Gastroesophageal sphincter (tissue), 4 donors: Measurements from ENCODE around the gene CCSER2. TPM values are rescaled to one million over a fixed set of nuclear protein-coding genes. Genes with fewer than 3 reads are reported as not detected.

Experiments used
- ATAC-seq: fragments of 150-250 bp; one replicate; pipeline ENCODE4 v1.9.1; 2016; ENCODE audit warnings: mild to moderate bottlenecking, moderate library complexity
- H3K27ac ChIP-seq, 4 donors: fragments of 200-600 bp; sonication (generic) in 3 of 4; 1 replicate in 3 of 4; 2 replicates in 1 of 4; pipeline ENCODE4 v1.5.1; 2016 to 2019
- H3K27me3 ChIP-seq: fragments of 200-600 bp; sonication (generic); one replicate; pipeline ENCODE4 v1.5.1; 2019
- H3K36me3 ChIP-seq, 2 donors: fragments of 200-600 bp; sonication (generic); one replicate each; pipeline ENCODE4 v1.5.1; 2019; ENCODE audit warnings: control low read depth in 1 of 2
- H3K4me1 ChIP-seq, 3 donors: fragments of 200-600 bp; sonication (generic); 1 replicate in 2 of 3; 2 replicates in 1 of 3; pipeline ENCODE4 v1.5.1; 2016 to 2019; ENCODE audit warnings: control low read depth in 2 of 3
- H3K4me3 ChIP-seq, 2 donors: fragments of 200-600 bp; sonication (generic); one replicate each; pipeline ENCODE4 v1.5.1; 2019; ENCODE audit warnings: mild to moderate bottlenecking in 1 of 2, moderate library complexity in 1 of 2
- H3K9me3 ChIP-seq, 3 donors: fragments of 200-600 bp; sonication (generic); one replicate each; pipeline ENCODE4 v1.5.1; 2017 to 2019; ENCODE audit warnings: control low read depth in 2 of 3
- CTCF ChIP-seq, 4 experiments: fragments of 200-600 bp in 2 of 4; fragments of 450-650 bp in 2 of 4; sonication (generic) in 1 of 4; IDR thresholded peaks; one replicate each; pipeline ENCODE4 v1.5.1; 2017 to 2019; ENCODE audit warnings: antibody characterized with exemption in 4 of 4, mild to moderate bottlenecking in 2 of 4, moderate library complexity in 2 of 4
- EP300 ChIP-seq: sonication (generic); formaldehyde crosslinking; IDR thresholded peaks from one replicate; pipeline ENCODE4 v1.6.1; 2017; ENCODE audit warnings: antibody characterized with exemption, mild to moderate bottlenecking
- POLR2A ChIP-seq, 2 donors: fragments of 450-650 bp; IDR thresholded peaks; one replicate each; pipeline ENCODE4 v1.6.1; 2017; ENCODE audit warnings: antibody characterized with exemption in 2 of 2, mild to moderate bottlenecking in 2 of 2, moderate library complexity in 1 of 2
- POLR2AphosphoS5 ChIP-seq: sonication (generic); formaldehyde crosslinking; IDR thresholded peaks from one replicate; pipeline ENCODE4 v1.6.1; 2017; ENCODE audit warnings: antibody characterized with exemption
- WGBS, 2 donors: methylation state at CpG; one replicate each; pipeline ENCODE4 v1.1.5; 2018; ENCODE audit warnings: low coverage in 1 of 2; 5-methylcytosine and 5-hydroxymethylcytosine counted together
- total RNA-seq, 4 donors: library from RNA; depleted of rRNA; stranded (reverse); fragments of >200 nt; gene quantifications; one replicate each; pipeline ENCODE4 v1.1.0, GENCODE V29; 2016

CCSER2 gene
- total RNA-seq, 4 donors from 2014 or later: 64.5 to 93.5 (median 83.3) TPM

- H3K9me3 ChIP-seq: no peaks in the 10 kb centered on the region
- no peak overlapping the region for H3K4me3 ChIP-seq
- TF ChIP-seq POLR2A (IDR thresholded peaks at IDR 0.05) (no peak), POLR2AphosphoS5 (no peak), CTCF (IDR thresholded peaks at IDR 0.05) (no peak), EP300 (no peak)
- no peaks in the 10 kb centered on the region for H3K27me3 ChIP-seq
- peaks cover 0 to 9% (median 0%) of the 10 kb centered on the region in 3 donors for H3K4me1 ChIP-seq
- no peak for ATAC-seq
- no peak overlapping the region for H3K27ac ChIP-seq
- H3K36me3 ChIP-seq: peaks cover 0 to 25% of the 10 kb centered on the region in 2 donors
- 68 to 76% methylated on average over 3 of the region's 3 CpGs for WGBS, 2 donors
Measured at GRCh38 chr10:84473136-84473535, 144.7 kb downstream of the CCSER2 start.

GRCh38 chr10:84477398-84478128, 149.2 kb downstream of the CCSER2 start:
- TF ChIP-seq EP300 (no peak), POLR2AphosphoS5 (no peak), POLR2A (IDR thresholded peaks at IDR 0.05) (no peak), CTCF (IDR thresholded peaks at IDR 0.05) (no peak)
- WGBS, 2 donors: 60 to 71% methylated on average over 3 of the region's 3 CpGs
- Histone ChIP-seq H3K27ac (no peak overlapping the region), H3K4me1 (peaks cover 0 to 14% (median 0%) of the 10 kb centered on the region in 3 donors), H3K9me3 (no peaks in the 10 kb centered on the region), H3K36me3 (peaks cover 0 to 17% of the 10 kb centered on the region in 2 donors), H3K4me3 (no peak overlapping the region), H3K27me3 (no peaks in the 10 kb centered on the region)
- ATAC-seq: no peak

GRCh38 chr10:84478151-84478550, 149.8 kb downstream of the CCSER2 start:
- Histone ChIP-seq H3K27me3 (no peaks in the 10 kb centered on the region), H3K4me3 (no peak overlapping the region), H3K4me1 (peaks cover 0 to 14% (median 0%) of the 10 kb centered on the region in 3 donors), H3K36me3 (peaks cover 0 to 14% of the 10 kb centered on the region in 2 donors), H3K9me3 (no peaks in the 10 kb centered on the region), H3K27ac (no peak overlapping the region)
- no peak for TF ChIP-seq EP300
- TF ChIP-seq CTCF (IDR thresholded peaks at IDR 0.05): no peak
- TF ChIP-seq POLR2A (IDR thresholded peaks at IDR 0.05): no peak
- no peak for ATAC-seq

GRCh38 chr10:84478679-84479078, 150.3 kb downstream of the CCSER2 start:
- Histone ChIP-seq H3K27me3 (no peaks in the 10 kb centered on the region), H3K4me1 (peaks cover 0 to 14% (median 0%) of the 10 kb centered on the region in 3 donors), H3K27ac (no peak overlapping the region), H3K9me3 (no peaks in the 10 kb centered on the region), H3K4me3 (no peak overlapping the region), H3K36me3 (peaks cover 0 to 9% of the 10 kb centered on the region in 2 donors)
- no peak for ATAC-seq
- TF ChIP-seq EP300 (no peak), POLR2AphosphoS5 (no peak), POLR2A (IDR thresholded peaks at IDR 0.05) (no peak), CTCF (IDR thresholded peaks at IDR 0.05) (no peak)
- WGBS, 2 donors: 100% methylated on average over 1 of the region's 1 CpG; no CpG with 5 or more reads in 1 of the 2 donors

GRCh38 chr10:84484541-84484940, 156.2 kb downstream of the CCSER2 start:
- H3K4me1 ChIP-seq: no peaks in the 10 kb centered on the region
- TF ChIP-seq POLR2AphosphoS5 (no peak), POLR2A (IDR thresholded peaks at IDR 0.05) (no peak), CTCF (IDR thresholded peaks at IDR 0.05) (no peak), EP300 (no peak)
- no peak for ATAC-seq
- 94 to 100% methylated on average over 2 of the region's 2 CpGs for WGBS, 2 donors
- H3K4me3 ChIP-seq: no peak overlapping the region
- peaks cover 0 to 9% of the 10 kb centered on the region in 2 donors for H3K36me3 ChIP-seq
- no peaks in the 10 kb centered on the region for H3K27me3 ChIP-seq
- H3K27ac ChIP-seq: no peak overlapping the region
- no peaks in the 10 kb centered on the region for H3K9me3 ChIP-seq
